Peyer's patch (tissue), 4 donors: ENCODE results near the gene THOC5.

Source experiments
- CTCF ChIP-seq, 6 experiments: fragments of 450-650 bp in 4 of 6; fragments of 200-600 bp in 2 of 6; sonication (generic) in 1 of 6; IDR thresholded peaks; one replicate each; pipeline ENCODE4 v1.5.1; 2017 to 2019; ENCODE audit warnings: antibody characterized with exemption in 6 of 6, mild to moderate bottlenecking in 3 of 6, moderate library complexity in 1 of 6
- POLR2A ChIP-seq, 2 donors: fragments of 450-650 bp; IDR thresholded peaks; one replicate each; pipeline ENCODE4 v1.5.1; 2017; ENCODE audit warnings: antibody characterized with exemption in 2 of 2, mild to moderate bottlenecking in 2 of 2, moderate library complexity in 2 of 2

- no peak for TF ChIP-seq CTCF (IDR thresholded peaks at IDR 0.05)
- no peak for TF ChIP-seq POLR2A (IDR thresholded peaks at IDR 0.05)
Measured at GRCh38 chr22:29559853-29560252, 6.3 kb upstream of the THOC5 start.
